Spleen (tissue), 7 donors: ENCODE measurements around the gene CFAP119.

Experiments used
- CTCF ChIP-seq, 11 experiments: fragments of 200-600 bp in 7 of 11; fragments of 450-650 bp in 4 of 11; sonication (generic) in 4 of 11; IDR thresholded peaks in 8 of 11; conservative IDR thresholded peaks in 3 of 11; 1 replicate in 7 of 11; 2 replicates in 4 of 11; pipeline versions ENCODE4 v1.4.0 to v1.8.0; 2016 to 2021; ENCODE audit warnings: antibody characterized with exemption in 11 of 11, inconsistent platforms in 4 of 11, mild to moderate bottlenecking in 1 of 11
- POLR2A ChIP-seq, 3 donors: fragments of 450-650 bp; IDR thresholded peaks; one replicate each; pipeline ENCODE4 v1.5.1; 2017; ENCODE audit warnings: antibody characterized with exemption in 3 of 3, mild to moderate bottlenecking in 1 of 3
- POLR2AphosphoS5 ChIP-seq, 3 donors: sonication (generic); formaldehyde crosslinking; IDR thresholded peaks; one replicate each; pipeline ENCODE4 v1.5.1; 2017; ENCODE audit warnings: antibody characterized with exemption in 3 of 3
- donor health status: DM: no; HTN: no; CAD: no; lungs with moderate emphysema.
- donor health status: DM: no; HTN: no; CAD: no.
- donor health status: DM: no; HTN: no; CAD: no.

DNA sequence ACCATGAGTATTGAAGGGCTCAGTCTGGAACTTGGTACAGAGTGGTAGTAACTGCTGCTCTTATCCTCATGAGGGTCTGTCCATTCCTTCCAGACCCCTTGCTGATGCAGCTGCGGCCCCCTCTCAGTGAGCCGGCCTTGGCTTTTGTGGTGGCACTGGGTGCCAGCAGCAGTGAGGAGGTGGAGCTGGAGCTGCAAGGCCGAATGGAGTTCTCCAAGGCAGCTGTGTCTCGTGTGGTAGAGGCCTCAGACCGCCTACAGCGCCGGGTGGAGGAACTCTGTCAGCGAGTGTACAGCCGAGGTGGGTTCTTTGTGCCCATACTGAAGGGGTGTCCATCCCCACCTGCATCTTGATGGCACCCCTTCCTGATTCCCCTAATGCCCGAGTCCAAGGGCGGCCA is 2.2 kb upstream of the CFAP119 start:
- TF ChIP-seq CTCF (IDR thresholded peaks at IDR 0.05 in 8 of 11, conservative IDR thresholded peaks at IDR 0.05 in 3 of 11): no peak
- no peak for TF ChIP-seq POLR2A (IDR thresholded peaks at IDR 0.05)
- no peak for TF ChIP-seq POLR2AphosphoS5 (IDR thresholded peaks at IDR 0.05)
